Gastrocnemius medialis (tissue), 4 donors: Measurements from ENCODE around the gene WDR82. TPM values are rescaled to one million over a fixed set of nuclear protein-coding genes. Genes with fewer than 3 reads are reported as not detected.
A peak's percentile ranks its signal among the peaks of the same experiment; 100 is the strongest.

ENCODE experiments used
- ATAC-seq, 2 donors: fragments of 150-250 bp; one replicate each; pipeline ENCODE4 v1.9.1; 2016
- DNase-seq, 2 donors: peaks; one replicate each; pipeline ENCODE4 v3.0.0-alpha.2; 2019
- H3K27ac ChIP-seq, 4 donors: fragments of 200-600 bp; sonication (generic); 1 replicate in 1 of 4; 2 replicates in 3 of 4; pipeline ENCODE4 v1.5.1; 2016 to 2018; ENCODE audit warnings: mild to moderate bottlenecking in 2 of 4, moderate library complexity in 1 of 4
- H3K27me3 ChIP-seq, 3 donors: fragments of 200-600 bp; sonication (generic) in 2 of 3; 1 replicate in 1 of 3; 2 replicates in 2 of 3; pipeline versions ENCODE4 v1.5.1 to v1.6.0; 2016 to 2019; ENCODE audit warnings: mild to moderate bottlenecking in 1 of 3, moderate library complexity in 1 of 3
- H3K36me3 ChIP-seq, 2 donors: fragments of 200-600 bp; sonication (generic) in 1 of 2; one replicate each; pipeline ENCODE4 v1.5.1; 2017 to 2018
- H3K4me1 ChIP-seq, 2 donors: fragments of 200-600 bp; sonication (generic) in 1 of 2; one replicate each; pipeline ENCODE4 v1.5.1; 2016 to 2017; ENCODE audit warnings: mild to moderate bottlenecking in 2 of 2
- H3K4me3 ChIP-seq, 4 donors: fragments of 200-600 bp; sonication (generic) in 3 of 4; 1 replicate in 1 of 4; 2 replicates in 3 of 4; pipeline ENCODE4 v1.5.1; 2016 to 2019; ENCODE audit warnings: mild to moderate bottlenecking in 2 of 4
- H3K9me3 ChIP-seq, 3 donors: fragments of 200-600 bp; sonication (generic) in 2 of 3; 1 replicate in 1 of 3; 2 replicates in 2 of 3; pipeline ENCODE4 v1.5.1; 2016 to 2019
- POLR2A ChIP-seq, 2 donors: fragments of 450-650 bp; IDR thresholded peaks; one replicate each; pipeline ENCODE4 v1.6.1; 2017; ENCODE audit warnings: antibody characterized with exemption in 2 of 2, mild to moderate bottlenecking in 2 of 2, moderate library complexity in 2 of 2
- in situ Hi-C, 4 donors: fragments of 200-750 bp; cut with MboI; loops; one replicate each; pipeline versions ENCODE4 v1.15.0 to v1.8.0; 2017; ENCODE audit warnings: low sequenced_read_pairs in 4 of 4
- intact Hi-C: fragments of 100-400 bp; cut with DNase I; formaldehyde crosslinking; loops from one replicate; pipeline ENCODE4 v1.15.1; 2023; ENCODE audit warnings: low total_unique reads
- total RNA-seq, 4 donors: library from RNA; depleted of rRNA; stranded (reverse); fragments of >200 nt; gene quantifications; one replicate each; pipeline versions ENCODE4 v1.1.0 to v1.2.3, GENCODE V29; 2016
- TF ChIP-seq, protein P1 (sequence below), 5 experiments: fragments of 450-650 bp in 3 of 5; fragments of 200-600 bp in 2 of 5; sonication (generic) in 2 of 5; IDR thresholded peaks in 4 of 5; conservative IDR thresholded peaks in 1 of 5; 1 replicate in 4 of 5; 2 replicates in 1 of 5; pipeline ENCODE4 v1.5.1; 2016 to 2019; ENCODE audit warnings: antibody characterized with exemption in 5 of 5, mild to moderate bottlenecking in 3 of 5, moderate library complexity in 3 of 5

The WDR82 gene
- total RNA-seq, 4 donors from 2014 or later, result 54.1 to 64.9 (median 59.3) TPM

DNA sequence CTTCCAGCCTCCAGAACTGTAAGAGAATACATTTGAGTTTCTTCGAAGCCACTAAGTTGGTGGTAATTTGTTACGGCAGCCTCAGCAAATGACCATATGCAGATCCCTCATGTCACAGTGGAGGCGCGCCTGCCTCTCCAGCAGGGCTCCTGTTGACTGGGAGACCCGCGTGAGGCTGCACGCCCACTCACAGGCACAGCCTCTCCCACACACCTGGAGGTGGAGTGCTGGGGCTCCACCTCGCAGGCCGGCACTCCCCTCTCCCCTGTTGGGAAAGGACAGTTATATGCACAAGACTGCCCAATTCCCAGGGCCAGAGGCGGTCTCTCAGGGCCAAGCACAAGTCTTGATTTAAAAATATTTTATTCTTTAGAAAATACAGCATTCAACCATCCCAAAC lies 50.2 kb downstream of the WDR82 start:
- Histone ChIP-seq H3K9me3 (no peaks in the 10 kb centered on the region), H3K4me1 (peaks cover 16 to 17% of the 10 kb centered on the region in 2 donors), H3K4me3 (no peak overlapping the region), H3K27ac (no peak overlapping the region), H3K27me3 (no peaks in the 10 kb centered on the region), H3K36me3 (peaks cover 0 to 39% of the 10 kb centered on the region in 2 donors)
- intact Hi-C loops (no loop called here), in situ Hi-C loops (no loop called here)
- DNase-seq, result no peak
- no peak for TF ChIP-seq POLR2A (IDR thresholded peaks at IDR 0.05)
- TF ChIP-seq, protein P1, sequence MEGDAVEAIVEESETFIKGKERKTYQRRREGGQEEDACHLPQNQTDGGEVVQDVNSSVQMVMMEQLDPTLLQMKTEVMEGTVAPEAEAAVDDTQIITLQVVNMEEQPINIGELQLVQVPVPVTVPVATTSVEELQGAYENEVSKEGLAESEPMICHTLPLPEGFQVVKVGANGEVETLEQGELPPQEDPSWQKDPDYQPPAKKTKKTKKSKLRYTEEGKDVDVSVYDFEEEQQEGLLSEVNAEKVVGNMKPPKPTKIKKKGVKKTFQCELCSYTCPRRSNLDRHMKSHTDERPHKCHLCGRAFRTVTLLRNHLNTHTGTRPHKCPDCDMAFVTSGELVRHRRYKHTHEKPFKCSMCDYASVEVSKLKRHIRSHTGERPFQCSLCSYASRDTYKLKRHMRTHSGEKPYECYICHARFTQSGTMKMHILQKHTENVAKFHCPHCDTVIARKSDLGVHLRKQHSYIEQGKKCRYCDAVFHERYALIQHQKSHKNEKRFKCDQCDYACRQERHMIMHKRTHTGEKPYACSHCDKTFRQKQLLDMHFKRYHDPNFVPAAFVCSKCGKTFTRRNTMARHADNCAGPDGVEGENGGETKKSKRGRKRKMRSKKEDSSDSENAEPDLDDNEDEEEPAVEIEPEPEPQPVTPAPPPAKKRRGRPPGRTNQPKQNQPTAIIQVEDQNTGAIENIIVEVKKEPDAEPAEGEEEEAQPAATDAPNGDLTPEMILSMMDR (IDR thresholded peaks at IDR 0.05 in 4 of 5, conservative IDR thresholded peaks at IDR 0.05 in 1 of 5), result no peak
- ATAC-seq, result no peak

DNA sequence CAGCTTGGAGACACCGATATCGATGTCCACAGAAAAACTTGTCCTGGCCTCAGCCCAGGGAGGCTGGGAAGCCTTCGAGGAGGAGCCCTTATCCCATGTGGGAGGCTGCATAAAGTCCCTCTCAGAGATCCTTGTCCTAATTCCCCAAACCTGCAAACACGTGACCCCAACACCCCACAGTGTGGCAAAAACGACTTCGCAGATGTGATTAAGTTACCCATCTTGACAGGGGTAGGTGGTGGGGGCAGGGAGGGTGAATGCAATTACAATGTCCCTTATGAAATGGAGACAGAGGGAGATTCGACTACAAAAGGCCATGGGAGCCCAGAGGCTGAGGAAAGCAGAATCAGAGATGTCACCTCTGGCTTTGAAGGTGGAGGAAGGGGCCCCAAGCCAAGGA lies 50.7 kb downstream of the WDR82 start:
- H3K27ac ChIP-seq, result no peak overlapping the region
- H3K9me3 ChIP-seq, result no peaks in the 10 kb centered on the region
- ATAC-seq (no peak), DNase-seq (peak in 1 of 2 donors; percentile 14)
- H3K4me3 ChIP-seq, result no peak overlapping the region
- TF ChIP-seq POLR2A (IDR thresholded peaks at IDR 0.05), result no peak
- in situ Hi-C loops (no loop called here), intact Hi-C loops (no loop called here)
- H3K27me3 ChIP-seq, result no peaks in the 10 kb centered on the region
- H3K4me1 ChIP-seq, result peaks cover 11 to 17% of the 10 kb centered on the region in 2 donors
- peaks cover 0 to 39% of the 10 kb centered on the region in 2 donors for H3K36me3 ChIP-seq

DNA sequence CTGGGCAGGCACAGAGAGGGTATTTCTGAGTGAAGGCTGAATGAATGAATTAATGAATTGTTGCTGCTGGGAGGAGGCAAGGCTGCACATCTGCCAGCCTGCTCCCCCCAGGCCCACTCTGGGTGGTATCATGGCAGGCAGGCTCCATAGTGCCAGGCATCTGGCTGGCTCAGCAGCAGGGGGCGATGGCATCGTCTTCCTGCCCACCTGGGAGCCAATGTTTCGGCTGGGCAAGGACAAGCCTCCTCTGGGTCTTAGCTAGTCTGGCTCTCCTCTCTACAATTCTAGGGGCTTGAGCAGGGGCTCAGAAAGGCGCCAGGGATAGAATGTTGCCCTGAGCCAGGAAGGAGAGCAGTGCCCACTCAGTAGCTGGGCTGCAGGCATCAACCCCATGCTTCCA lies 51.3 kb downstream of the WDR82 start:
- Histone ChIP-seq H3K27ac (no peak overlapping the region), H3K36me3 (peaks cover 0 to 39% of the 10 kb centered on the region in 2 donors), H3K4me1 (peaks cover 5 to 11% of the 10 kb centered on the region in 2 donors), H3K27me3 (no peaks in the 10 kb centered on the region), H3K4me3 (no peak overlapping the region), H3K9me3 (no peaks in the 10 kb centered on the region)
- ATAC-seq, result no peak
- TF ChIP-seq, protein P1 (IDR thresholded peaks at IDR 0.05 in 4 of 5, conservative IDR thresholded peaks at IDR 0.05 in 1 of 5), result peak in 1 of 5 experiments; percentile 15
- TF ChIP-seq POLR2A (IDR thresholded peaks at IDR 0.05), result no peak
- intact Hi-C loops (no loop called here), in situ Hi-C loops (no loop called here)
- DNase-seq, result peak in 1 of 2 donors; percentile 14

DNA sequence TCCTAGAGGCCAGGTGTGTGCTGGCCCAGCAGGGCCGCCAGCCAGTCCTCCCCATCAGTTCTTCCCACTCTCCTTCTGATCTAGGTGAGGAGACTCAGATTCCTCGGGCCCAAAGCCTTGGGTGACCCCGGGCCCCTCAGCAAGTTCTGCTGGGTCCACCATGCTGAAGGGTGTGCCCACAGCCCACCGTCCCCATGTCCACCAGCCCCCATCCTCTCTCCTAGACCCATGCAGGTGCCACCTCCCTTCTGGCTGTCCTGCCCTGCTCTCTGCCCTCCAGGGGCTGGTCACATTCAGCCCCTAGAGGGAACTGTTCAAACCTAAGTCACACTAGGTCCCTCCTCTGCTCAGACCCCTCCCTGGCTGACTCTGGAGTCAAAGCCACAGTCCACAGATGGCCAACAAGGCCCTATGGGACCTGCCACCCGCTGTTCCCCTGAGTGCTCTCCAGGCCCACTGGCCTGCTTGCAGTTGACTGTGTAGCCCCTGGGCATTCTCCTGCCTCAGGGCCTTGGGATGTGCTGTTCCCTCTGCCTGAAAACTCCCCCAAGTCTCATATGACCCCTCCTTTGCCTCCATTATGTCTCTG lies 52.1 kb downstream of the WDR82 start:
- no peak overlapping the region for H3K27ac ChIP-seq
- TF ChIP-seq, protein P1 (IDR thresholded peaks at IDR 0.05 in 4 of 5, conservative IDR thresholded peaks at IDR 0.05 in 1 of 5), result no peak
- TF ChIP-seq POLR2A (IDR thresholded peaks at IDR 0.05), result no peak
- DNase-seq, result peak in 1 of 2 donors; percentile 17
- intact Hi-C loops (no loop called here), in situ Hi-C loops (no loop called here)
- peaks cover 0 to 34% of the 10 kb centered on the region in 2 donors for H3K36me3 ChIP-seq
- no peaks in the 10 kb centered on the region for H3K9me3 ChIP-seq
- no peaks in the 10 kb centered on the region for H3K27me3 ChIP-seq
- H3K4me3 ChIP-seq, result no peak overlapping the region
- ATAC-seq, result no peak
- peaks cover 0 to 5% of the 10 kb centered on the region in 2 donors for H3K4me1 ChIP-seq

DNA sequence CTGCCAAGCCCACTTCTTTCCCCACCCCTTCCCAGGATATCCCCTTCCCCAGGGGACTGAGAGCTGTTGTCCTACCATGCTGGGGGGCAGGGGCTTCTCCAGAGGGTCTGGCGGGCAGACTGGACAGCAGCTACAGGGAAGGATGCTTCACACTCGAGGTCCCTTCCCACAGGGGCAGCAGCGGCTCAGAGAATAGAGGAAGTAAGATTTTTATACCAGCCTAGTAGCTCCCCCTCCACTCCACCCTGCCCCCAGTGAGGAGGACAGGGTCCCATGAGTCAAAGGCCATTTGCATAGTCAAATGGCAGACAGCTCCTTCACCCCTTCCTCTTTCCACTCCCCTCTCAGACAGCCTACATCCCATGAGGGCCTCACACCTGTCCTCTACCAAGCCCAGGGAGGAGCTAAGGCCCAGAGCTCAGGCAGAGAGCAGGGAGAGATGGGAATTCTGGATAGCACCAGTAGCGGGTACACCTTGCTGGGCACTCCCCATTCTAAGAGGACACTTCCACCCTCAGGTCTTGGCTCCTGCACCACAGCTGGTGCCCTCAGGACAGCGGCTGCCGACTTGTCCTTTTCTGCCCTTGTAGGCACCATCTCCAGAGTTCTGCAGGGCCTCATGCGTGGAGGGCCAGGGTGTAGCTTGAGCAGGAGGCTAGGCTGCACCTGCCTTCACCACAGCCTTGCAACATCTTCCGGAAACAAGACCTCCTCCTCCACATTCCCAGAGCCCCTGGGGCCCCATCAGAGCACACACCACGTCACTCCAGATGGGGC lies 52.8 kb downstream of the WDR82 start, which contains the start of gene TLR9:
Gene TLR9, minus strand, starts transcription at position 194 of the 777 bp plus-strand sequence. Its CDS starts 116 bp downstream, at position 78.
- in situ Hi-C loops, result no loop called here

More for the DNA sequence above, 52.8 kb downstream of the WDR82 start, which contains the start of gene TLR9:
- no peak within 1 kb of the TSS for H3K27ac ChIP-seq
- H3K4me3 ChIP-seq, result no peak within 1 kb of the TSS
- DNase-seq (peak in 1 of 2 donors; percentile 21), ATAC-seq (no peak)
- peaks cover 0 to 28% of the 10 kb centered on the region in 2 donors for H3K36me3 ChIP-seq
- H3K9me3 ChIP-seq, result no peaks in the 10 kb centered on the region
- no peaks in the 10 kb centered on the region for H3K27me3 ChIP-seq
- TF ChIP-seq, protein P1 (IDR thresholded peaks at IDR 0.05 in 4 of 5, conservative IDR thresholded peaks at IDR 0.05 in 1 of 5), result no peak
- no peak for TF ChIP-seq POLR2A (IDR thresholded peaks at IDR 0.05)
- H3K4me1 ChIP-seq, result peaks cover 3 to 4% of the 10 kb centered on the region in 2 donors
- intact Hi-C loops, result no loop called here
